VCaP (cell line): ENCODE results near the gene SRPK2.

Experiments
- H3K27ac ChIP-seq: fragments of 450-650 bp; 2 replicates; pipeline ENCODE4 v1.5.1; 2017
- CTCF ChIP-seq: fragments of 450-650 bp; conservative IDR thresholded peaks from 2 replicates; pipeline ENCODE4 v1.5.1; 2017; ENCODE audit warnings: mild to moderate bottlenecking, moderate library complexity

SRPK2 gene

GRCh38 chr7:105257338-105257737 is 131.4 kb downstream of the SRPK2 start:
- peak overlapping the region; percentile 74 for H3K27ac ChIP-seq
- no peak for TF ChIP-seq CTCF

GRCh38 chr7:105256761-105257231 is 131.9 kb downstream of the SRPK2 start:
- H3K27ac ChIP-seq = peak overlapping the region; percentile 74
- no peak for TF ChIP-seq CTCF

- H3K27ac ChIP-seq = no peak overlapping the region
- no peak for TF ChIP-seq CTCF
These were observed 138.0 kb downstream of the SRPK2 start for GRCh38 chr7:105250706-105251105.

GRCh38 chr7:105250239-105250638 is 138.5 kb downstream of the SRPK2 start:
- no peak overlapping the region for H3K27ac ChIP-seq
- TF ChIP-seq CTCF = no peak

- H3K27ac ChIP-seq = no peak overlapping the region
- no peak for TF ChIP-seq CTCF
These were observed 139.5 kb downstream of the SRPK2 start for GRCh38 chr7:105249216-105249615.

DNA sequence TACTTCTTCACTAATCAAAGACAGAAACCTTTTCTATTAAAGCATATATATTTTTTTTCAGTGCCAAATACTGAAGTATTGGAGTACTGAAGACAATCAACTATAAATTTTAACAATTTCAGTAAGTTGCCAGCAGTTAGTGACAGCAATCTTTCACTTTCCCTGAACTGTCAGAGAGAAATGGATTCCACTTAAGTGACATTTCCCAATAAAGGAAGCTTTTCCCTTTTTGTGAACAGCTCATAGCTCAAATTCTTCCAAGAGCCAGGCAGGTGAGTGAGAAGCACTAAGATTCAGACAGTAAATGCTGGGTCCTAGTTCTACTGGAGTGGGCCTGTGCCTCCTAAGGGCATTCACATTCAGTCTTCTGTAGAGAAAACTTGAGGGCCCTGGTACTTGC is 142.0 kb downstream of the SRPK2 start:
- H3K27ac ChIP-seq = no peak overlapping the region
- TF ChIP-seq CTCF = no peak

DNA sequence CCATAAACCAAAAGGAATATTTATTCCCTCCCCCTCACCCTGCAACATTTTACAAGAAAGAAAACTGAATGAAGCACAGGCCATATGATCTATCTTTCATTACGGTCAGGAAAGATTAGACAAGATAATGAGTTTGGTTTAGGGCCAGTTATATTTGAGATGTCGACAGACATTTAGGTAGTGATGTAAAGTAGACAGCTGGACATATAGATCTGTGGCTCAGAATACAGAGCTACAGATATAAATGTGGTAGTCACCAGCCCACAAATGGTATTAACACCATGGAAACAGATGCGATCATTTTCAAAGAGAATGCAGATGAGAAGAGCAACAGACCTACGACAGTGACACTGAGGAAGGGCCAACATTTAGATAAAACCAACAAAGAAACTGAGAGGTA is 142.5 kb downstream of the SRPK2 start:
- no peak for TF ChIP-seq CTCF
- no peak overlapping the region for H3K27ac ChIP-seq
